Parathyroid adenoma (tissue), 2 donors: ENCODE data around the gene HCN4.

Source experiments
- H2AFZ ChIP-seq: fragments of 300-600 bp; sonication (generic); one replicate; pipeline ENCODE4 v1.7.0; 2017; ENCODE audit warnings: antibody characterized with exemption, mild to moderate bottlenecking
- H3K27ac ChIP-seq: fragments of 300-600 bp; sonication (generic); one replicate; pipeline ENCODE4 v1.7.0; 2017
- H3K27me3 ChIP-seq: fragments of 300-600 bp; sonication (generic); one replicate; pipeline ENCODE4 v1.7.0; 2017; ENCODE audit warnings: low read length; ENCODE audit not compliant: control insufficient read depth, insufficient read depth
- H3K36me3 ChIP-seq: fragments of 300-600 bp; sonication (generic); one replicate; pipeline ENCODE4 v1.7.0; 2017; ENCODE audit warnings: low read length; ENCODE audit not compliant: control insufficient read depth, insufficient read depth
- H3K4me1 ChIP-seq: fragments of 300-600 bp; sonication (generic); one replicate; pipeline ENCODE4 v1.7.0; 2017; ENCODE audit warnings: control low read depth
- H3K4me2 ChIP-seq: fragments of 300-600 bp; sonication (generic); one replicate; pipeline ENCODE4 v1.7.0; 2017; ENCODE audit warnings: low read length
- H3K4me3 ChIP-seq: fragments of 300-600 bp; sonication (generic); one replicate; pipeline ENCODE4 v1.7.0; 2017; ENCODE audit warnings: low read depth, low read length
- H3K79me2 ChIP-seq: fragments of 300-600 bp; sonication (generic); one replicate; pipeline ENCODE4 v1.7.0; 2017; ENCODE audit warnings: control low read depth
- H3K9ac ChIP-seq: fragments of 300-600 bp; sonication (generic); one replicate; pipeline ENCODE4 v1.7.0; 2017; ENCODE audit warnings: mild to moderate bottlenecking
- H3K9me3 ChIP-seq: fragments of 300-600 bp; sonication (generic); one replicate; pipeline ENCODE4 v1.7.0; 2017; ENCODE audit warnings: low read length; ENCODE audit not compliant: control insufficient read depth
- TF ChIP-seq, protein P1 (sequence below): fragments of 300-600 bp; sonication (generic); IDR thresholded peaks from one replicate; pipeline ENCODE4 v1.7.0; 2017; ENCODE audit warnings: antibody characterized with exemption, mild to moderate bottlenecking
- donor health status: primary hyperparathyroidism.

The HCN4 gene

DNA sequence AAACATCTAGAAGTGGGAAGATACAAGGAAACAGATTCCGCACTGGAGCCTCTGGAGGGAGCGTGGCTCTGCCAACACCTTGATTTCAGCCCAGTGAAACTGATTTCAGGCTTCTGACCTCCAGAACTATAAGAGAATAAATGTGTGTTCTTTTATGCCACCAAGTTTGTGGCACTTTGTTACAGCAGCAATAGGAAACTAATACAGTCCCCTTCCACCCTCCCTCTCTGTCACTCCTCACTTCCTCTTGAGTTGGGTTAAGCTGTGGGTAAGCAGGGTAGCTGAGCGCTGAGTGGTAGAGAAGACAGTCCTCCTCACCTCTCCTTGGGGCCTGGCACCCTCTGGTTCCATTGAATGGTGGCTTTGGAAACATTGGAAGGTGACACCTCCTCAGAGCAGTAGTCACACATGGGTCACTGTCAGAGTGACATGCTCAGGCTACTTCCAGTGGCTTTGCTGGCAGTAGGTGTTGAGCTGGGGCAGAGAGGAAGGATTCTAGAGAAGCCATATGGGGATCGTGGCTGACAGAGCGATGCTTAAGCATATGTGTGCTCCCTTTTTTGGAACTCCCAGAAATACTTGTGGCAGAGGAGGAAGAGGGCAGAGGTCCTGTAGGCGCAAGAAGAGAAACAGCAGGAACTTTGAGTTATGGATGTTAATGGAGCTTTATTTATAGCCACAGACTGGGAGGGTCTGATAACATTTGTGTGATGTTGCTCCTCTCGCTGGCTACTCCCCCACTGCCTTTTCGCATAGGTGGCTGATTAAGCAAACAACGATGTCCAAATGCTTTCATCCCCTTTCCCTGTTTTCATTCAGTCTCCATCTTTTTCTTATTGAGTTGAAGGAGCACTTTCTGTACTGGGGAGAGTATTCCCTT lies 14.8 kb upstream of the HCN4 start:
- Histone ChIP-seq H3K4me2 (no peak overlapping the region), H3K4me3 (no peak overlapping the region), H3K79me2 (no peaks in the 10 kb centered on the region), H3K36me3 (no peaks in the 10 kb centered on the region), H2AFZ (no peak overlapping the region), H3K9ac (no peak overlapping the region), H3K4me1 (no peaks in the 10 kb centered on the region), H3K27ac (no peak overlapping the region), H3K27me3 (no peaks in the 10 kb centered on the region), H3K9me3 (no peaks in the 10 kb centered on the region)
- TF ChIP-seq, protein P1, sequence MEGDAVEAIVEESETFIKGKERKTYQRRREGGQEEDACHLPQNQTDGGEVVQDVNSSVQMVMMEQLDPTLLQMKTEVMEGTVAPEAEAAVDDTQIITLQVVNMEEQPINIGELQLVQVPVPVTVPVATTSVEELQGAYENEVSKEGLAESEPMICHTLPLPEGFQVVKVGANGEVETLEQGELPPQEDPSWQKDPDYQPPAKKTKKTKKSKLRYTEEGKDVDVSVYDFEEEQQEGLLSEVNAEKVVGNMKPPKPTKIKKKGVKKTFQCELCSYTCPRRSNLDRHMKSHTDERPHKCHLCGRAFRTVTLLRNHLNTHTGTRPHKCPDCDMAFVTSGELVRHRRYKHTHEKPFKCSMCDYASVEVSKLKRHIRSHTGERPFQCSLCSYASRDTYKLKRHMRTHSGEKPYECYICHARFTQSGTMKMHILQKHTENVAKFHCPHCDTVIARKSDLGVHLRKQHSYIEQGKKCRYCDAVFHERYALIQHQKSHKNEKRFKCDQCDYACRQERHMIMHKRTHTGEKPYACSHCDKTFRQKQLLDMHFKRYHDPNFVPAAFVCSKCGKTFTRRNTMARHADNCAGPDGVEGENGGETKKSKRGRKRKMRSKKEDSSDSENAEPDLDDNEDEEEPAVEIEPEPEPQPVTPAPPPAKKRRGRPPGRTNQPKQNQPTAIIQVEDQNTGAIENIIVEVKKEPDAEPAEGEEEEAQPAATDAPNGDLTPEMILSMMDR: no peak

DNA sequence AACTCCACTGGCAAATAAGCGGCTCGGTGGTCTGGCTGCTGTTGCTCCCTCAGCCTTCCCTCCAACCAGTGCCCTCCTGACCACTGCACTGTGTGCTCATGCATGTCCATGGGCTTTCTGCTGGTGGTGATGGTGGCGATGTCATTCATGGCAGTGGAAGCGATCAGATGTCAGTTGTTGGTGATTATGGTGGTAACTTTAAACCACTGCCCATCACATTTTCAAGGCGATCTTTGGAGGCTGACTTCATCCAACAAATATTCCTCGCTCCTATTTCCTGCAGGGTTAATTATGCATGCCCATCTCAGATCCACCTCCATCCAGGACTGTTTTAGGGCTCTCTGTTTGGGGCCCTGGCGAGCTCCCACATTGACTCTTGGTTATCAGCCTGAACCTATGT lies 13.4 kb upstream of the HCN4 start:
- H2AFZ ChIP-seq: no peak overlapping the region
- TF ChIP-seq, protein P1: no peak
- no peaks in the 10 kb centered on the region for H3K4me1 ChIP-seq
- H3K79me2 ChIP-seq: no peaks in the 10 kb centered on the region
- no peaks in the 10 kb centered on the region for H3K9me3 ChIP-seq
- H3K36me3 ChIP-seq: no peaks in the 10 kb centered on the region
- no peak overlapping the region for H3K27ac ChIP-seq
- no peaks in the 10 kb centered on the region for H3K27me3 ChIP-seq
- H3K9ac ChIP-seq: no peak overlapping the region
- no peak overlapping the region for H3K4me2 ChIP-seq
- no peak overlapping the region for H3K4me3 ChIP-seq

DNA sequence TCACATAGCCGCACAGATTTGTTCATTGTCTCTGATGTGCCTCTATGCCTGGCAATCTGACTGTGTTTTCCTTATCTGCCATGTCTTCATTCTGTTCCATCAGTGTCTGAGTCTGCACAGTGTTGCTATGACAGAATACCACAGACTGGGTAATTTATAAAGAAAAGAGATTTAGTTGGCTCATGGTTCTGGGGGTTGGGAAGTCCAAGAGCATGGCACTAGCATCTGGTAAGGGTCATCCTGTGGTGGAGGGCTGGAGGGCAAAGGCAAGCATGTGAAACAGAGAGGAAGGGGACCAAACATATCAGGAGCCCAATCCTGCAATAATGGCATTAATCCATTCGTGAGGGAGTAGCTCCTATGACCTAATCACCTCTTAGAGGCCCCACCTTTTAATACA lies 11.9 kb upstream of the HCN4 start:
- no peaks in the 10 kb centered on the region for H3K79me2 ChIP-seq
- no peaks in the 10 kb centered on the region for H3K4me1 ChIP-seq
- H3K27me3 ChIP-seq: no peaks in the 10 kb centered on the region
- no peak overlapping the region for H3K9ac ChIP-seq
- TF ChIP-seq, protein P1: no peak
- no peak overlapping the region for H3K4me2 ChIP-seq
- no peak overlapping the region for H3K4me3 ChIP-seq
- no peaks in the 10 kb centered on the region for H3K9me3 ChIP-seq
- H3K36me3 ChIP-seq: no peaks in the 10 kb centered on the region
- no peak overlapping the region for H3K27ac ChIP-seq
- no peak overlapping the region for H2AFZ ChIP-seq

DNA sequence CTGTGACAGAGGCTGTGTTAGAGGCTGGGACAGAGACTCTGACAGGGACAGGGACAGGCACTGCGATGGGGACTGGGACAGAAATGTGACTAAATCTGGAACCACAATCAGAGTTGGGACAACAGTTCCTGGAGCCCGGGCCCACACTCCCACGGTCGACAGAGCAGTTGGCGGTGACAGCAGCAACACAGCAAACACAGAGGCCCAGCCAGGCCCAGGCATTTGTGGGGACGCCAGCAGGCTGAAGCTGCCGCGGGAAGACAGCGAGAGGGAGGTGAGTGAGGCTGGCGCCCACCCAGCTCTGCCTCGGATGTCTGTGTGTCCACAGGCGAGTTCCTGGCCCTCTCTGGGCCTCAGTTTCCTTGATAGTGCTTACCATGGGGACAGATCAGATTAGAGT lies 9.3 kb upstream of the HCN4 start:
- Histone ChIP-seq H3K4me1 (no peaks in the 10 kb centered on the region), H3K4me2 (no peak overlapping the region), H3K27me3 (no peaks in the 10 kb centered on the region), H2AFZ (no peak overlapping the region), H3K27ac (no peak overlapping the region), H3K4me3 (no peak overlapping the region), H3K9me3 (no peaks in the 10 kb centered on the region), H3K9ac (no peak overlapping the region), H3K36me3 (no peaks in the 10 kb centered on the region), H3K79me2 (no peaks in the 10 kb centered on the region)
- TF ChIP-seq, protein P1: no peak

DNA sequence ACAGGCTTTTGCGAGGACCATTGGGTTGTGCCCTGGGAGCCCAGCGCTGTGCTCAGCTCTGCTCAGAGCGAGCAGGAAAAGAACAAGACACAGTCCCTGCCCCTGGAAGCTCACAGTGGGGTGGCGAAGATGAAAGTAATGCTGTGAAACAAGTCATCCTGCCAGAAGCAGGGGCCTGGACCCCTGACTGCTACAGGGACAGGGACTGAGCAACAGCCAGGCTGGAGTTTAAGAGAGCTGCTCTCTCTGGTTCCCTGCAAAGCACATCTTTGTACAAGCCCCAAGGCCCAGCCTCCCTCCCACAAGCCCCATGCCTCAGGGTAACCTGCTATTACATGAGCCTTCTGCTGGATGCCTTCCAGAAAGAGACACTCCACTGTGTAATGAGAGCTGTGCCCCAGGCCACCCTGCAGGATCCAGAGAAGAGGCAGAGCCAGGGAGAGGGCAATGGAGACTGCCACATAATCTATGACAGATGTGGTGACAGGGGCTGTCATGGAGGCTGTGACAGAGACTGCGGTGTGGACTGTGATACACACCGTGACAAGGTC lies 7.1 kb upstream of the HCN4 start:
- H3K4me2 ChIP-seq: no peak overlapping the region
- no peaks in the 10 kb centered on the region for H3K79me2 ChIP-seq
- H3K36me3 ChIP-seq: no peaks in the 10 kb centered on the region
- H2AFZ ChIP-seq: no peak overlapping the region
- no peaks in the 10 kb centered on the region for H3K27me3 ChIP-seq
- no peaks in the 10 kb centered on the region for H3K4me1 ChIP-seq
- TF ChIP-seq, protein P1: no peak
- no peak overlapping the region for H3K9ac ChIP-seq
- no peaks in the 10 kb centered on the region for H3K9me3 ChIP-seq
- H3K27ac ChIP-seq: no peak overlapping the region
- H3K4me3 ChIP-seq: no peak overlapping the region
